ENCODE data around the gene JAM3. TPM values are rescaled to one million over a fixed set of nuclear protein-coding genes. Genes with fewer than 3 reads are reported as not detected.
"Not testable (repeated sequence)": the region's sequence is repeated elsewhere in the genome, so short reads cannot be mapped to it uniquely, and the experiment has no call there.

JAM3 gene
- total and polyA plus RNA-seq, 9 of the 15 experiments (the other 6 are each of a cell fraction or from before 2014, with no cell fraction given): 0.22 to 0.76 (median 0.40) TPM

DNA sequence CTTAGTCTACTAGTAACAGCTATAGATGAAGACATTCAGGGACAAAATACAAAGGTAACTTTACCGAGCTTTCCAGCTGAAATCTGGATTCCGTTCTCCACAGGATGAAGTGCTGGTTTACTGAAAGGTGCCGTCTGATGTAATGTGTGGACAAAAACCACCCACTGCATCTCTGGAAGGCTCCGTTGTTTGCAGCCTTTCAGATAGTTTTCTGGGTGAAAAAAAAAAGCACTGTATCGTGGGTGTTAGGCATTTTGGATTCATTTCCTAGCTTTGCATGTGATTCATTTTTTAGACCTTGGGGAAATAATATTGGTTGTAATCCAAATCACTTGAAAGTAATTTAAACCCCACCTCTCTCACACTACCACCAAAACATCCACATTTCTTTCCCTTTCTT is 10.4 kb downstream of the JAM3 start:
- DNase-seq (ENCODE audit: extremely low read depth in 1 of 4, low spot score in 3 of 4) (no peak), ATAC-seq (no peak), FAIRE-seq (no peak)
- H3K9ac ChIP-seq (ENCODE audit: insufficient read depth in 1 of 2, low read depth in 2 of 2, low read length in 2 of 2): no peak overlapping the region
- H3K27ac ChIP-seq (ENCODE audit: extremely low read depth, low read depth, low read length): no peak overlapping the region
- intact Hi-C loops (cut with micrococcal nuclease) (no loop called here), in situ Hi-C loops (cut with MboI) (no loop called here)
- no peak overlapping the region for H3K4me3 ChIP-seq
- no peak for TF ChIP-seq ZNF699 (CRISPR knock-in tag; IDR thresholded peaks at IDR 0.05; ENCODE audit: insufficient replicate concordance)
- TF ChIP-seq MYNN (IDR thresholded peaks at IDR 0.05): no peak
- TF ChIP-seq MYNN (CRISPR knock-in tag; IDR thresholded peaks at IDR 0.05): no peak
- TF ChIP-seq ZSCAN29 (IDR thresholded peaks at IDR 0.05): no peak
- TF ChIP-seq, protein P1, sequence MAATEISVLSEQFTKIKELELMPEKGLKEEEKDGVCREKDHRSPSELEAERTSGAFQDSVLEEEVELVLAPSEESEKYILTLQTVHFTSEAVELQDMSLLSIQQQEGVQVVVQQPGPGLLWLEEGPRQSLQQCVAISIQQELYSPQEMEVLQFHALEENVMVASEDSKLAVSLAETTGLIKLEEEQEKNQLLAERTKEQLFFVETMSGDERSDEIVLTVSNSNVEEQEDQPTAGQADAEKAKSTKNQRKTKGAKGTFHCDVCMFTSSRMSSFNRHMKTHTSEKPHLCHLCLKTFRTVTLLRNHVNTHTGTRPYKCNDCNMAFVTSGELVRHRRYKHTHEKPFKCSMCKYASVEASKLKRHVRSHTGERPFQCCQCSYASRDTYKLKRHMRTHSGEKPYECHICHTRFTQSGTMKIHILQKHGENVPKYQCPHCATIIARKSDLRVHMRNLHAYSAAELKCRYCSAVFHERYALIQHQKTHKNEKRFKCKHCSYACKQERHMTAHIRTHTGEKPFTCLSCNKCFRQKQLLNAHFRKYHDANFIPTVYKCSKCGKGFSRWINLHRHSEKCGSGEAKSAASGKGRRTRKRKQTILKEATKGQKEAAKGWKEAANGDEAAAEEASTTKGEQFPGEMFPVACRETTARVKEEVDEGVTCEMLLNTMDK (IDR thresholded peaks at IDR 0.05; ENCODE audit: borderline replicate concordance, insufficient read depth, low read depth, low read length, poor library complexity, severe bottlenecking): no peak
- TF ChIP-seq, protein P2, sequence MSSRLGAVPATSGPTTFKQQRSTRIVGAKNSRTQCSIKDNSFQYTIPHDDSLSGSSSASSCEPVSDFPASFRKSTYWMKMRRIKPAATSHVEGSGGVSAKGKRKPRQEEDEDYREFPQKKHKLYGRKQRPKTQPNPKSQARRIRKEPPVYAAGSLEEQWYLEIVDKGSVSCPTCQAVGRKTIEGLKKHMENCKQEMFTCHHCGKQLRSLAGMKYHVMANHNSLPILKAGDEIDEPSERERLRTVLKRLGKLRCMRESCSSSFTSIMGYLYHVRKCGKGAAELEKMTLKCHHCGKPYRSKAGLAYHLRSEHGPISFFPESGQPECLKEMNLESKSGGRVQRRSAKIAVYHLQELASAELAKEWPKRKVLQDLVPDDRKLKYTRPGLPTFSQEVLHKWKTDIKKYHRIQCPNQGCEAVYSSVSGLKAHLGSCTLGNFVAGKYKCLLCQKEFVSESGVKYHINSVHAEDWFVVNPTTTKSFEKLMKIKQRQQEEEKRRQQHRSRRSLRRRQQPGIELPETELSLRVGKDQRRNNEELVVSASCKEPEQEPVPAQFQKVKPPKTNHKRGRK (tag; IDR thresholded peaks at IDR 0.05): no peak
- TF ChIP-seq, protein P3, sequence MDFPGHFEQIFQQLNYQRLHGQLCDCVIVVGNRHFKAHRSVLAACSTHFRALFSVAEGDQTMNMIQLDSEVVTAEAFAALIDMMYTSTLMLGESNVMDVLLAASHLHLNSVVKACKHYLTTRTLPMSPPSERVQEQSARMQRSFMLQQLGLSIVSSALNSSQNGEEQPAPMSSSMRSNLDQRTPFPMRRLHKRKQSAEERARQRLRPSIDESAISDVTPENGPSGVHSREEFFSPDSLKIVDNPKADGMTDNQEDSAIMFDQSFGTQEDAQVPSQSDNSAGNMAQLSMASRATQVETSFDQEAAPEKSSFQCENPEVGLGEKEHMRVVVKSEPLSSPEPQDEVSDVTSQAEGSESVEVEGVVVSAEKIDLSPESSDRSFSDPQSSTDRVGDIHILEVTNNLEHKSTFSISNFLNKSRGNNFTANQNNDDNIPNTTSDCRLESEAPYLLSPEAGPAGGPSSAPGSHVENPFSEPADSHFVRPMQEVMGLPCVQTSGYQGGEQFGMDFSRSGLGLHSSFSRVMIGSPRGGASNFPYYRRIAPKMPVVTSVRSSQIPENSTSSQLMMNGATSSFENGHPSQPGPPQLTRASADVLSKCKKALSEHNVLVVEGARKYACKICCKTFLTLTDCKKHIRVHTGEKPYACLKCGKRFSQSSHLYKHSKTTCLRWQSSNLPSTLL (IDR thresholded peaks at IDR 0.05): no peak
- no peak for TF ChIP-seq SRSF9 (IDR thresholded peaks at IDR 0.05; ENCODE audit: borderline replicate concordance, low read depth, low read length)
- no peaks in the 10 kb centered on the region for H3K9me1 ChIP-seq (ENCODE audit: control insufficient read depth, insufficient read depth, low read length)
- POLR2A ChIA-PET: interaction anchor here (1.3 kb wide), 1 partner anchor 16 kb away, joined by 3 read pairs; no protein-coding TSS in a partner anchor
- no peaks in the 10 kb centered on the region for H3K4me1 ChIP-seq (replicated peaks in 1 of 2; ENCODE audit: control insufficient read depth in 2 of 2, insufficient read depth in 2 of 2, low read length in 2 of 2)
- no peak overlapping the region for H3K4me2 ChIP-seq (ENCODE audit: insufficient read depth, low read length)
- WGBS (ENCODE audit: insufficient coverage, low coverage, missing lambda C conversion rate): 3% methylated on average over 5 of the region's 5 CpGs
- H3K27me3 ChIP-seq (ENCODE audit: control insufficient read depth in 2 of 2, insufficient read depth in 2 of 2, low read length in 2 of 2): peaks cover 4 to 8% of the 10 kb centered on the region in 2 experiments; a peak in 2 of 5 replicates
- no peaks in the 10 kb centered on the region for H4K20me1 ChIP-seq (replicated peaks; ENCODE audit: control insufficient read depth, insufficient read depth, low read length)
- no peaks in the 10 kb centered on the region for H3K36me3 ChIP-seq (ENCODE audit: control insufficient read depth, insufficient read depth, low read length)
- BruUV-seq (replicated peaks): no TSS peak
- H2AFZ ChIP-seq (ENCODE audit: low read depth, low read length): no peak overlapping the region
- CTCF ChIA-PET (ENCODE audit: low intra/inter-chr PET ratio): no interaction called here
- no peaks in the 10 kb centered on the region for H3K79me2 ChIP-seq (ENCODE audit: control insufficient read depth, insufficient read depth, low read length)
- no peaks in the 10 kb centered on the region for H3K9me3 ChIP-seq (replicated peaks; ENCODE audit: control insufficient read depth, insufficient read depth, low read depth, low read length)

DNA sequence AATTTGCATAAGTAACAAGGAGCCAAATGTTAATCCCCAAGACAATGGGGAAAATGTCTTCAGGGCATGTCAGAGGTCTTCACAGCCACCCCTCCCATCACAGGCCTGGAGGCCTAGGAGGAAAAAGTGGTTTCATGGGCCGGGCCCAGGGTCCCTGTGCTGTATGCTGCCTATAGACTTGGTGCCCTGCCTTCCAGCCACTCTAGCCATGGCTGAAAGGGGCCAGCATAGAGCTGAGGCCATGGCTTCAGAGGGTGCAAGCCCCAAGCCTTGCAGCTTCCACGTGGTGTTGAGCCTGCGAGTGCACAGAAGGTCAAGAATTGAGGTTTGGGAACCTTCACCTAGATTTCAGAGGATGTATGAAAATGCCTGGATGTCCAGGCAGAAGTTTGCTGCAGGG is 12.4 kb downstream of the JAM3 start:
- H3K4me2 ChIP-seq (ENCODE audit: insufficient read depth, low read length); H3K9me1 ChIP-seq (ENCODE audit: control insufficient read depth, insufficient read depth, low read length); H3K36me3 ChIP-seq (ENCODE audit: control insufficient read depth, insufficient read depth, low read length); H2AFZ ChIP-seq (ENCODE audit: low read depth, low read length); H3K27ac ChIP-seq (ENCODE audit: extremely low read depth, low read depth, low read length); ATAC-seq; H3K4me1 ChIP-seq (replicated peaks in 1 of 2; ENCODE audit: control insufficient read depth in 2 of 2, insufficient read depth in 2 of 2, low read length in 2 of 2); BruUV-seq (replicated peaks); H3K9ac ChIP-seq (ENCODE audit: insufficient read depth in 1 of 2, low read depth in 2 of 2, low read length in 2 of 2); CTCF ChIA-PET (ENCODE audit: low intra/inter-chr PET ratio); FAIRE-seq; H3K9me3 ChIP-seq (replicated peaks; ENCODE audit: control insufficient read depth, insufficient read depth, low read depth, low read length); H3K27me3 ChIP-seq (ENCODE audit: control insufficient read depth in 2 of 2, insufficient read depth in 2 of 2, low read length in 2 of 2); H4K20me1 ChIP-seq (replicated peaks; ENCODE audit: control insufficient read depth, insufficient read depth, low read length); H3K79me2 ChIP-seq (ENCODE audit: control insufficient read depth, insufficient read depth, low read length); H3K4me3 ChIP-seq; intact Hi-C loops (cut with micrococcal nuclease); in situ Hi-C loops (cut with MboI); DNase-seq (ENCODE audit: extremely low read depth in 1 of 4, low spot score in 3 of 4): not testable (repeated sequence)
- POLR2A ChIA-PET: interaction anchor here (1.0 kb wide), 1 partner anchor 11 kb away, joined by 4 read pairs; no protein-coding TSS in a partner anchor
- WGBS (ENCODE audit: insufficient coverage, low coverage, missing lambda C conversion rate): 0% methylated on average over 3 of the region's 3 CpGs
